Thoracic aorta (tissue), 2 donors: ENCODE results near the gene KRABD2.

Experiments
- ATAC-seq: fragments of 150-250 bp; one replicate; pipeline ENCODE4 v1.8.0; 2017; ENCODE audit warnings: low read depth; ENCODE audit not compliant: insufficient number of reproducible peaks, low FRiP score
- DNase-seq: peaks from one replicate; pipeline ENCODE4 v3.0.0-alpha.2; 2020; ENCODE audit warnings: low spot score
- H3K27ac ChIP-seq, 2 donors: fragments of 200-600 bp; sonication (generic); 1 replicate in 1 of 2; 2 replicates in 1 of 2; pipeline ENCODE4 v1.5.1; 2016; ENCODE audit warnings: mild to moderate bottlenecking in 2 of 2, moderate library complexity in 2 of 2
- H3K27me3 ChIP-seq: fragments of 200-600 bp; sonication (generic); replicated peaks from 2 replicates; pipeline ENCODE4 v1.6.0; 2016; ENCODE audit warnings: mild to moderate bottlenecking; ENCODE audit not compliant: insufficient read depth
- H3K36me3 ChIP-seq: fragments of 200-600 bp; sonication (generic); one replicate; pipeline ENCODE4 v1.5.1; 2016
- H3K4me1 ChIP-seq, 2 donors: fragments of 200-600 bp; sonication (generic); 1 replicate in 1 of 2; 2 replicates in 1 of 2; pipeline versions ENCODE4 v1.5.1 to v1.6.0; 2016; ENCODE audit warnings: low read depth in 2 of 2, mild to moderate bottlenecking in 1 of 2; ENCODE audit not compliant: control insufficient read depth in 1 of 2
- H3K4me3 ChIP-seq: fragments of 200-600 bp; sonication (generic); 2 replicates; pipeline ENCODE4 v1.5.1; 2016; ENCODE audit warnings: mild to moderate bottlenecking
- H3K9me3 ChIP-seq: fragments of 200-600 bp; sonication (generic); 2 replicates; pipeline ENCODE4 v1.5.1; 2016
- TF ChIP-seq, protein P1 (sequence below): fragments of 200-600 bp; sonication (generic); IDR thresholded peaks from one replicate; pipeline ENCODE4 v1.5.1; 2019; ENCODE audit warnings: antibody characterized with exemption

Gene KRABD2

GRCh38 chr17:8392674-8393469 is 16.4 kb upstream of the KRABD2 start:
- Histone ChIP-seq H3K36me3 (no peaks in the 10 kb centered on the region), H3K4me1 (no peaks in the 10 kb centered on the region), H3K27ac (no peak overlapping the region), H3K27me3 (no peaks in the 10 kb centered on the region), H3K4me3 (no peak overlapping the region), H3K9me3 (no peaks in the 10 kb centered on the region)
- DNase-seq (no peak), ATAC-seq (no peak)
- TF ChIP-seq, protein P1, sequence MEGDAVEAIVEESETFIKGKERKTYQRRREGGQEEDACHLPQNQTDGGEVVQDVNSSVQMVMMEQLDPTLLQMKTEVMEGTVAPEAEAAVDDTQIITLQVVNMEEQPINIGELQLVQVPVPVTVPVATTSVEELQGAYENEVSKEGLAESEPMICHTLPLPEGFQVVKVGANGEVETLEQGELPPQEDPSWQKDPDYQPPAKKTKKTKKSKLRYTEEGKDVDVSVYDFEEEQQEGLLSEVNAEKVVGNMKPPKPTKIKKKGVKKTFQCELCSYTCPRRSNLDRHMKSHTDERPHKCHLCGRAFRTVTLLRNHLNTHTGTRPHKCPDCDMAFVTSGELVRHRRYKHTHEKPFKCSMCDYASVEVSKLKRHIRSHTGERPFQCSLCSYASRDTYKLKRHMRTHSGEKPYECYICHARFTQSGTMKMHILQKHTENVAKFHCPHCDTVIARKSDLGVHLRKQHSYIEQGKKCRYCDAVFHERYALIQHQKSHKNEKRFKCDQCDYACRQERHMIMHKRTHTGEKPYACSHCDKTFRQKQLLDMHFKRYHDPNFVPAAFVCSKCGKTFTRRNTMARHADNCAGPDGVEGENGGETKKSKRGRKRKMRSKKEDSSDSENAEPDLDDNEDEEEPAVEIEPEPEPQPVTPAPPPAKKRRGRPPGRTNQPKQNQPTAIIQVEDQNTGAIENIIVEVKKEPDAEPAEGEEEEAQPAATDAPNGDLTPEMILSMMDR, result no peak

GRCh38 chr17:8392274-8392673 is 15.8 kb upstream of the KRABD2 start:
- no peaks in the 10 kb centered on the region for H3K36me3 ChIP-seq
- DNase-seq (no peak), ATAC-seq (no peak)
- no peak overlapping the region for H3K4me3 ChIP-seq
- H3K27ac ChIP-seq, result no peak overlapping the region
- no peaks in the 10 kb centered on the region for H3K4me1 ChIP-seq
- H3K9me3 ChIP-seq, result no peaks in the 10 kb centered on the region
- TF ChIP-seq, protein P1, result no peak
- H3K27me3 ChIP-seq, result no peaks in the 10 kb centered on the region

DNA sequence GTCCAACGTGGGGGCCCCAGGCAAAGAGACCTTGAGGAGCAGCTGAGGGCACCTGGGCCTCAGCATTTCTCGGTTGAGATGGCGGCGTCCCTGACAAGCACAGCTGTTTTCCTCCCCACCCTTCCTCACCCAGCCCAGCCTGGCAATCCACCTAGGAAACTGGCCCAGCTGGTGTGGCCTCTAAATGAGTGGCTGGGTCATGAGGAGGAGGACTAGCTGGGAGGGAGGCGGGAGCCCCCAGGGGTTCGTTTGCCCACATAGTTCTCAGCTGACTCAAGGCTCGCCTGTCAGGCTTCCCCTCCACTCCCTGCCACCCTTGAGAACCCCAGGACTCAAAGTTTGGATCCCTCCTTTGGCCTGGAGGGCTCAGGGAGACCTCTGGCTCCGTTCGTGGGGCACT is 15.2 kb upstream of the KRABD2 start:
- Histone ChIP-seq H3K4me3 (no peak overlapping the region), H3K27ac (no peak overlapping the region), H3K9me3 (no peaks in the 10 kb centered on the region), H3K36me3 (no peaks in the 10 kb centered on the region), H3K27me3 (no peaks in the 10 kb centered on the region), H3K4me1 (no peaks in the 10 kb centered on the region)
- ATAC-seq, result no peak
- DNase-seq, result no peak
- TF ChIP-seq, protein P1, result no peak

GRCh38 chr17:8387914-8388651 is 11.6 kb upstream of the KRABD2 start:
- Histone ChIP-seq H3K4me3 (no peak overlapping the region), H3K36me3 (no peaks in the 10 kb centered on the region), H3K27ac (no peak overlapping the region), H3K27me3 (no peaks in the 10 kb centered on the region), H3K4me1 (peaks cover 4 to 17% of the 10 kb centered on the region in 2 donors), H3K9me3 (no peaks in the 10 kb centered on the region)
- DNase-seq, result no peak
- TF ChIP-seq, protein P1, result no peak
- ATAC-seq, result no peak

GRCh38 chr17:8386841-8387240 is 10.3 kb upstream of the KRABD2 start:
- Histone ChIP-seq H3K27ac (no peak overlapping the region), H3K27me3 (no peaks in the 10 kb centered on the region), H3K4me1 (peaks cover 9 to 22% of the 10 kb centered on the region in 2 donors), H3K4me3 (no peak overlapping the region), H3K9me3 (no peaks in the 10 kb centered on the region), H3K36me3 (no peaks in the 10 kb centered on the region)
- TF ChIP-seq, protein P1, result no peak
- DNase-seq, result no peak
- ATAC-seq, result no peak
